GM19238 (cell line): ENCODE results near the gene CACNG6.
"Not testable (repeated sequence)": the region's sequence is repeated elsewhere in the genome, so short reads cannot be mapped to it uniquely, and the experiment has no call there.

ENCODE experiments used
- DNase-seq: peaks from one replicate; pipeline ENCODE4 v3.0.0; 2011; ENCODE audit warnings: low spot score; ENCODE audit not compliant: insufficient read length

The CACNG6 gene

GRCh38 chr19:53999694-54000093, 8.3 kb downstream of the CACNG6 start:
- no peak for DNase-seq

- DNase-seq: no peak
Observed at GRCh38 chr19:54001496-54001895, 10.1 kb downstream of the CACNG6 start.

GRCh38 chr19:54002495-54003315, 11.3 kb downstream of the CACNG6 start:
- DNase-seq: no peak

GRCh38 chr19:54009440-54009839, 18.0 kb downstream of the CACNG6 start:
- no peak for DNase-seq

GRCh38 chr19:54010474-54010873, 19.0 kb downstream of the CACNG6 start:
- no peak for DNase-seq

GRCh38 chr19:54011507-54012211, 20.2 kb downstream of the CACNG6 start:
- DNase-seq: no peak

- no peak for DNase-seq
Observed at GRCh38 chr19:54013866-54014265, 22.4 kb downstream of the CACNG6 start.

GRCh38 chr19:54014920-54015560, 23.6 kb downstream of the CACNG6 start:
- no peak for DNase-seq

- no peak for DNase-seq
Observed at GRCh38 chr19:54017261-54017660, 25.8 kb downstream of the CACNG6 start.

GRCh38 chr19:54021363-54021762, 29.9 kb downstream of the CACNG6 start:
- DNase-seq: no peak

- no peak for DNase-seq
Observed at GRCh38 chr19:54021932-54022331, 30.5 kb downstream of the CACNG6 start.

- DNase-seq: no peak
Observed at GRCh38 chr19:54023191-54023590, 31.8 kb downstream of the CACNG6 start.

GRCh38 chr19:54024660-54025059, 33.2 kb downstream of the CACNG6 start:
- DNase-seq: no peak

- DNase-seq: no peak
Observed at GRCh38 chr19:54026656-54027055, 35.2 kb downstream of the CACNG6 start.

GRCh38 chr19:54029301-54029700, 37.9 kb downstream of the CACNG6 start:
- DNase-seq: no peak

GRCh38 chr19:54029930-54030490, 38.6 kb downstream of the CACNG6 start:
- no peak for DNase-seq

GRCh38 chr19:54030895-54031586, 39.6 kb downstream of the CACNG6 start:
- no peak for DNase-seq

- no peak for DNase-seq
Observed at GRCh38 chr19:54035215-54036178, 44.1 kb downstream of the CACNG6 start.

GRCh38 chr19:54036542-54036941, 45.1 kb downstream of the CACNG6 start:
- not testable (repeated sequence) for DNase-seq

GRCh38 chr19:54040003-54040402, 48.6 kb downstream of the CACNG6 start:
- no peak for DNase-seq
